Measurements from ENCODE around the gene STOX2. TPM values are rescaled to one million over a fixed set of nuclear protein-coding genes. Genes with fewer than 3 reads are reported as not detected.

Gene STOX2
- total and polyA plus RNA-seq, 3 experiments from 2014 or later = not detected

GRCh38 chr4:183986971-183987946 is 82.2 kb downstream of the STOX2 start:
- H3K27me3 ChIP-seq (ENCODE audit: insufficient read depth, low read length, poor library complexity, severe bottlenecking) = no peaks in the 10 kb centered on the region
- no peaks in the 10 kb centered on the region for H3K36me3 ChIP-seq (ENCODE audit: insufficient read depth, low read length)
- no peaks in the 10 kb centered on the region for H3K36me3 Mint-ChIP-seq
- H3K27me3 Mint-ChIP-seq = peaks cover 0 to 9% of the 10 kb centered on the region in 2 donors
- no peaks in the 10 kb centered on the region for H3K4me1 Mint-ChIP-seq
- H3K27ac ChIP-seq (ENCODE audit: low read depth, low read length) = no peak overlapping the region
- H3K4me1 ChIP-seq (ENCODE audit: insufficient read depth, low read length) = no peaks in the 10 kb centered on the region
- no peak overlapping the region for H3K4me3 ChIP-seq (ENCODE audit: low read length)
- H3K4me3 Mint-ChIP-seq = no peak overlapping the region
- ChIA-PET CTCF (no interaction called here), POLR2A (no interaction called here)
- no peak for DNase-seq
- H3K27ac Mint-ChIP-seq = no peak overlapping the region
- H3K9me3 ChIP-seq (ENCODE audit: low read length) = no peaks in the 10 kb centered on the region
- H3K9me3 Mint-ChIP-seq = no peaks in the 10 kb centered on the region

GRCh38 chr4:183987987-183988392 is 82.9 kb downstream of the STOX2 start:
- no peaks in the 10 kb centered on the region for H3K9me3 Mint-ChIP-seq
- Histone ChIP-seq H3K4me1 (ENCODE audit: insufficient read depth, low read length) (no peaks in the 10 kb centered on the region), H3K4me3 (ENCODE audit: low read length) (no peak overlapping the region), H3K9me3 (ENCODE audit: low read length) (no peaks in the 10 kb centered on the region), H3K27ac (ENCODE audit: low read depth, low read length) (no peak overlapping the region), H3K36me3 (ENCODE audit: insufficient read depth, low read length) (no peaks in the 10 kb centered on the region), H3K27me3 (ENCODE audit: insufficient read depth, low read length, poor library complexity, severe bottlenecking) (no peaks in the 10 kb centered on the region)
- H3K36me3 Mint-ChIP-seq = no peaks in the 10 kb centered on the region
- no peaks in the 10 kb centered on the region for H3K4me1 Mint-ChIP-seq
- H3K27me3 Mint-ChIP-seq = peaks cover 0 to 12% of the 10 kb centered on the region in 2 donors
- CTCF ChIA-PET = no interaction called here
- no peak for DNase-seq
- no peak overlapping the region for H3K4me3 Mint-ChIP-seq
- no peak overlapping the region for H3K27ac Mint-ChIP-seq
- POLR2A ChIA-PET = no interaction called here

GRCh38 chr4:183988874-183989273 is 83.8 kb downstream of the STOX2 start:
- Mint-ChIP-seq H3K9me3 (no peaks in the 10 kb centered on the region), H3K27ac (no peak overlapping the region), H3K36me3 (no peaks in the 10 kb centered on the region), H3K27me3 (peaks cover 1 to 11% of the 10 kb centered on the region in 2 donors), H3K4me1 (no peaks in the 10 kb centered on the region), H3K4me3 (no peak overlapping the region)
- Histone ChIP-seq H3K9me3 (ENCODE audit: low read length) (no peaks in the 10 kb centered on the region), H3K27me3 (ENCODE audit: insufficient read depth, low read length, poor library complexity, severe bottlenecking) (no peaks in the 10 kb centered on the region), H3K27ac (ENCODE audit: low read depth, low read length) (no peak overlapping the region), H3K4me3 (ENCODE audit: low read length) (no peak overlapping the region), H3K4me1 (ENCODE audit: insufficient read depth, low read length) (no peaks in the 10 kb centered on the region), H3K36me3 (ENCODE audit: insufficient read depth, low read length) (no peaks in the 10 kb centered on the region)
- no peak for DNase-seq
- ChIA-PET CTCF (no interaction called here), POLR2A (no interaction called here)

DNA sequence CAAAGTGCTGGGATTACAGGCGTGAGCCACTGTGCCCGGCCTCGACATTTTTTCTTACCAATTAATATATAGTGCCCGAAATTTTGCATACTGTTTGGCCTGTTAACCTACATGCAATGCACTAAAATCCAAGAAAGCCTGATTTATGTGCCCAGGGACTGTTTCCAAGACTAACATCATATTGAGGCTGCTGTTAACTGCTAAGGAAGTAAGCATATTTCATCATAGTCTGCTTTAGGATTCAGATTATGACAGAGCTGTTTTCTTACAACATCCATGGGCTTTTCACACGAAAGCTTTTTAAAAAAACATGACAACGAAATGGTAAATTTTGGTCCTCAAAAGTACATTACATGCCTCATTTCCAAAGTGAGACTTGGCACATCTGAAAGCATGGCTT is 84.4 kb downstream of the STOX2 start:
- Mint-ChIP-seq H3K27me3 (peaks cover 1 to 7% of the 10 kb centered on the region in 2 donors), H3K36me3 (no peaks in the 10 kb centered on the region), H3K9me3 (peaks cover 0 to 2% (median 0%) of the 10 kb centered on the region in 5 donors), H3K27ac (no peak overlapping the region), H3K4me1 (no peaks in the 10 kb centered on the region), H3K4me3 (no peak overlapping the region)
- Histone ChIP-seq H3K4me3 (ENCODE audit: low read length) (no peak overlapping the region), H3K27ac (ENCODE audit: low read depth, low read length) (no peak overlapping the region), H3K36me3 (ENCODE audit: insufficient read depth, low read length) (no peaks in the 10 kb centered on the region), H3K27me3 (ENCODE audit: insufficient read depth, low read length, poor library complexity, severe bottlenecking) (no peaks in the 10 kb centered on the region), H3K4me1 (ENCODE audit: insufficient read depth, low read length) (no peaks in the 10 kb centered on the region), H3K9me3 (ENCODE audit: low read length) (no peaks in the 10 kb centered on the region)
- CTCF ChIA-PET = no interaction called here
- POLR2A ChIA-PET = no interaction called here
- no peak for DNase-seq

- no peaks in the 10 kb centered on the region for H3K36me3 Mint-ChIP-seq
- no peak overlapping the region for H3K27ac ChIP-seq (ENCODE audit: low read depth, low read length)
Measured at GRCh38 chr4:183989931-183990330, 84.8 kb downstream of the STOX2 start.

GRCh38 chr4:183993676-183994075 is 88.6 kb downstream of the STOX2 start:
- no peak for DNase-seq
- POLR2A ChIA-PET = no interaction called here
- peaks cover 0 to 2% (median 0%) of the 10 kb centered on the region in 5 donors for H3K9me3 Mint-ChIP-seq

More at GRCh38 chr4:183989931-183990330, 84.8 kb downstream of the STOX2 start:
- Histone ChIP-seq H3K4me1 (ENCODE audit: insufficient read depth, low read length) (no peaks in the 10 kb centered on the region), H3K36me3 (ENCODE audit: insufficient read depth, low read length) (no peaks in the 10 kb centered on the region), H3K4me3 (ENCODE audit: low read length) (no peak overlapping the region), H3K9me3 (ENCODE audit: low read length) (no peaks in the 10 kb centered on the region), H3K27me3 (ENCODE audit: insufficient read depth, low read length, poor library complexity, severe bottlenecking) (no peaks in the 10 kb centered on the region)
- Mint-ChIP-seq H3K4me3 (no peak overlapping the region), H3K27ac (no peak overlapping the region), H3K27me3 (peaks cover 1 to 9% of the 10 kb centered on the region in 2 donors), H3K4me1 (no peaks in the 10 kb centered on the region), H3K9me3 (peaks cover 0 to 2% (median 0%) of the 10 kb centered on the region in 5 donors)
- CTCF ChIA-PET = no interaction called here
- POLR2A ChIA-PET = no interaction called here
- no peak for DNase-seq

DNA sequence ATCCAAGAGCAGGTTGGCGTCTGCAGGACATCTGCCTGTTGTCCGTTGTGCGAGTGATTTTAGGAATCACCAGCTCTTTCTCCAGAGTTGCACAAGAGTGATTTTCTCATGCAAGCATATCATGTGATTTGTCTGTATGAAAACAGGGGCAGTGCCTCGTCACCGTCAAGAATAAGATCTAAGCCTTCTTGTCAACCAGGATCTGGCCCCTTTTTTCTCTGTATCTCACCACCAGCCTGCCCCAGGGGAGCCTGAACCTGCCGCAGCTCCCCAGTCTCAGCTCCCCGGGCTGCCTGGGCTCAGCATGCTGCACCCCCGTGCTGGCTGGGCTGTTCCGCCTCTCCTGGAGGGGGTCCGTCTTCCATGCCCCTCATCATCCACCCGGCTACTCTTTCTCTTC is 90.5 kb downstream of the STOX2 start:
- Histone ChIP-seq H3K36me3 (ENCODE audit: insufficient read depth, low read length) (no peaks in the 10 kb centered on the region), H3K4me1 (ENCODE audit: insufficient read depth, low read length) (no peaks in the 10 kb centered on the region), H3K9me3 (ENCODE audit: low read length) (no peaks in the 10 kb centered on the region), H3K27ac (ENCODE audit: low read depth, low read length) (no peak overlapping the region), H3K4me3 (ENCODE audit: low read length) (no peak overlapping the region), H3K27me3 (ENCODE audit: insufficient read depth, low read length, poor library complexity, severe bottlenecking) (no peaks in the 10 kb centered on the region)
- Mint-ChIP-seq H3K36me3 (no peaks in the 10 kb centered on the region), H3K4me3 (no peak overlapping the region), H3K4me1 (no peaks in the 10 kb centered on the region), H3K27me3 (peaks cover 1 to 22% of the 10 kb centered on the region in 2 donors), H3K9me3 (peaks cover 0 to 5% (median 0%) of the 10 kb centered on the region in 5 donors), H3K27ac (no peak overlapping the region)
- ChIA-PET CTCF (no interaction called here), POLR2A (no interaction called here)
- DNase-seq = no peak

More at GRCh38 chr4:183993676-183994075, 88.6 kb downstream of the STOX2 start:
- no peaks in the 10 kb centered on the region for H3K4me1 Mint-ChIP-seq
- Histone ChIP-seq H3K4me1 (ENCODE audit: insufficient read depth, low read length) (no peaks in the 10 kb centered on the region), H3K27me3 (ENCODE audit: insufficient read depth, low read length, poor library complexity, severe bottlenecking) (no peaks in the 10 kb centered on the region), H3K27ac (ENCODE audit: low read depth, low read length) (no peak overlapping the region), H3K4me3 (ENCODE audit: low read length) (no peak overlapping the region), H3K36me3 (ENCODE audit: insufficient read depth, low read length) (no peaks in the 10 kb centered on the region), H3K9me3 (ENCODE audit: low read length) (no peaks in the 10 kb centered on the region)
- peaks cover 1 to 17% of the 10 kb centered on the region in 2 donors for H3K27me3 Mint-ChIP-seq
- CTCF ChIA-PET = no interaction called here
- H3K27ac Mint-ChIP-seq = no peak overlapping the region
- H3K36me3 Mint-ChIP-seq = no peaks in the 10 kb centered on the region
- H3K4me3 Mint-ChIP-seq = no peak overlapping the region

- peaks cover 1 to 24% of the 10 kb centered on the region in 2 donors for H3K27me3 Mint-ChIP-seq
- DNase-seq = no peak
- H3K9me3 Mint-ChIP-seq = peaks cover 0 to 5% (median 0%) of the 10 kb centered on the region in 5 donors
- no peaks in the 10 kb centered on the region for H3K27me3 ChIP-seq (ENCODE audit: insufficient read depth, low read length, poor library complexity, severe bottlenecking)
- no peak overlapping the region for H3K4me3 ChIP-seq (ENCODE audit: low read length)
- no peaks in the 10 kb centered on the region for H3K36me3 Mint-ChIP-seq
- H3K9me3 ChIP-seq (ENCODE audit: low read length) = no peaks in the 10 kb centered on the region
- no peaks in the 10 kb centered on the region for H3K4me1 Mint-ChIP-seq
- no peak overlapping the region for H3K27ac ChIP-seq (ENCODE audit: low read depth, low read length)
- H3K27ac Mint-ChIP-seq = no peak overlapping the region
- H3K4me1 ChIP-seq (ENCODE audit: insufficient read depth, low read length) = no peaks in the 10 kb centered on the region
- ChIA-PET CTCF (no interaction called here), POLR2A (no interaction called here)
- H3K4me3 Mint-ChIP-seq = no peak overlapping the region
- H3K36me3 ChIP-seq (ENCODE audit: insufficient read depth, low read length) = no peaks in the 10 kb centered on the region
Measured at GRCh38 chr4:183996868-183997267, 91.8 kb downstream of the STOX2 start.

Data from CD8-positive, alpha-beta memory T cell (primary cell).